ENCODE results near the gene PITRM1. TPM values are rescaled to one million over a fixed set of nuclear protein-coding genes. Genes with fewer than 3 reads are reported as not detected.

The PITRM1 gene
- total and polyA plus RNA-seq, 2 experiments from 2014 or later: 79.7 to 94.4 TPM

- in situ Hi-C loops (cut with MboI): no loop called here
- Histone ChIP-seq H4K20me1 (ENCODE audit: insufficient read depth) (no peaks in the 10 kb centered on the region), H3K4me2 (ENCODE audit: unreplicated experiment) (no peak overlapping the region), H3K27me3 (replicated peaks; ENCODE audit: insufficient read depth) (no peaks in the 10 kb centered on the region), H3K9ac (peak overlapping the region; percentile 31; the same call in 1 of the 2 replicates), H3K36me3 (ENCODE audit: low read depth) (peaks cover 78% of the 10 kb centered on the region), H2AFZ (no peak overlapping the region), H3K4me3 (no peak overlapping the region), H3K79me2 (ENCODE audit: insufficient read depth) (no peaks in the 10 kb centered on the region), H3K9me3 (ENCODE audit: low read depth) (no peaks in the 10 kb centered on the region), H3K27ac (peak overlapping the region; percentile 94), H3K9me2 (ENCODE audit: insufficient read depth) (no peaks in the 10 kb centered on the region), H3K4me1 (ENCODE audit: insufficient read depth) (peaks cover 16% of the 10 kb centered on the region), H3F3A (ENCODE audit: insufficient read depth) (peaks cover 80% of the 10 kb centered on the region)
- TF ChIP-seq EZH2 (IDR thresholded peaks at IDR 0.05; ENCODE audit: insufficient read depth, poor library complexity, severe bottlenecking): no peak
- TF ChIP-seq EZH2phosphoT487 (IDR thresholded peaks at IDR 0.05; ENCODE audit: insufficient read depth, low read depth): no peak
- no peak for DNase-seq
- WGBS, 2 experiments (ENCODE audit: low coverage in 1 of 2, low lambda C conversion rate in 2 of 2, missing lambda C conversion rate in 2 of 2): 92 to 93% methylated on average over 40 to 41 of the region's 41 CpGs
Observed at GRCh38 chr10:3137958-3138726, 34.4 kb downstream of the PITRM1 start.

- TF ChIP-seq EZH2 (IDR thresholded peaks at IDR 0.05; ENCODE audit: insufficient read depth, poor library complexity, severe bottlenecking) (no peak), EZH2phosphoT487 (IDR thresholded peaks at IDR 0.05; ENCODE audit: insufficient read depth, low read depth) (no peak)
- Histone ChIP-seq H3F3A (ENCODE audit: insufficient read depth) (peaks cover 90% of the 10 kb centered on the region), H3K9me2 (ENCODE audit: insufficient read depth) (no peaks in the 10 kb centered on the region), H2AFZ (no peak overlapping the region), H3K36me3 (ENCODE audit: low read depth) (peaks cover 79% of the 10 kb centered on the region), H3K27me3 (replicated peaks; ENCODE audit: insufficient read depth) (no peaks in the 10 kb centered on the region), H3K9me3 (ENCODE audit: low read depth) (no peaks in the 10 kb centered on the region), H3K9ac (peak overlapping the region; percentile 75), H3K27ac (peak overlapping the region; percentile 94), H3K4me3 (peak overlapping the region; percentile 12; the same call in 1 of the 2 replicates), H3K79me2 (ENCODE audit: insufficient read depth) (no peaks in the 10 kb centered on the region), H3K4me1 (ENCODE audit: insufficient read depth) (peaks cover 22% of the 10 kb centered on the region), H4K20me1 (ENCODE audit: insufficient read depth) (no peaks in the 10 kb centered on the region), H3K4me2 (ENCODE audit: unreplicated experiment) (peak overlapping the region; percentile 62)
- peak; percentile 98 for DNase-seq
- WGBS, 2 experiments (ENCODE audit: low coverage in 1 of 2, low lambda C conversion rate in 2 of 2, missing lambda C conversion rate in 2 of 2): 8% methylated on average over 21 of the region's 21 CpGs
- in situ Hi-C loops (cut with MboI): no loop called here
Observed at GRCh38 chr10:3136763-3137611, 35.6 kb downstream of the PITRM1 start.

GRCh38 chr10:3136336-3136735 lies 36.2 kb downstream of the PITRM1 start:
- Histone ChIP-seq H3F3A (ENCODE audit: insufficient read depth) (peaks cover 95% of the 10 kb centered on the region), H3K9me3 (ENCODE audit: low read depth) (no peaks in the 10 kb centered on the region), H3K4me3 (no peak overlapping the region), H3K27me3 (replicated peaks; ENCODE audit: insufficient read depth) (no peaks in the 10 kb centered on the region), H2AFZ (no peak overlapping the region), H3K9me2 (ENCODE audit: insufficient read depth) (no peaks in the 10 kb centered on the region), H3K4me1 (ENCODE audit: insufficient read depth) (peaks cover 22% of the 10 kb centered on the region), H3K36me3 (ENCODE audit: low read depth) (peaks cover 81% of the 10 kb centered on the region), H3K27ac (peak overlapping the region; percentile 94), H3K79me2 (ENCODE audit: insufficient read depth) (no peaks in the 10 kb centered on the region), H3K9ac (peak overlapping the region; percentile 75), H3K4me2 (ENCODE audit: unreplicated experiment) (peak overlapping the region; percentile 62), H4K20me1 (ENCODE audit: insufficient read depth) (no peaks in the 10 kb centered on the region)
- in situ Hi-C loops (cut with MboI): no loop called here
- DNase-seq: peak; percentile 51
- no peak for TF ChIP-seq EZH2phosphoT487 (IDR thresholded peaks at IDR 0.05; ENCODE audit: insufficient read depth, low read depth)
- no peak for TF ChIP-seq EZH2 (IDR thresholded peaks at IDR 0.05; ENCODE audit: insufficient read depth, poor library complexity, severe bottlenecking)
- 45 to 47% methylated on average over 14 of the region's 14 CpGs for WGBS, 2 experiments (ENCODE audit: low coverage in 1 of 2, low lambda C conversion rate in 2 of 2, missing lambda C conversion rate in 2 of 2)

- Histone ChIP-seq H3K4me1 (ENCODE audit: insufficient read depth) (peaks cover 22% of the 10 kb centered on the region), H3K9ac (no peak overlapping the region), H3K9me2 (ENCODE audit: insufficient read depth) (no peaks in the 10 kb centered on the region), H3K4me3 (no peak overlapping the region), H4K20me1 (ENCODE audit: insufficient read depth) (no peaks in the 10 kb centered on the region), H3K36me3 (ENCODE audit: low read depth) (peaks cover 68% of the 10 kb centered on the region), H3K79me2 (ENCODE audit: insufficient read depth) (no peaks in the 10 kb centered on the region), H3K4me2 (ENCODE audit: unreplicated experiment) (no peak overlapping the region), H3K27ac (peak overlapping the region; percentile 9; the same call in 1 of the 2 replicates), H3F3A (ENCODE audit: insufficient read depth) (peaks cover 82% of the 10 kb centered on the region), H3K27me3 (replicated peaks; ENCODE audit: insufficient read depth) (no peaks in the 10 kb centered on the region), H3K9me3 (ENCODE audit: low read depth) (no peaks in the 10 kb centered on the region), H2AFZ (no peak overlapping the region)
- in situ Hi-C loops (cut with MboI): no loop called here
- TF ChIP-seq EZH2phosphoT487 (IDR thresholded peaks at IDR 0.05; ENCODE audit: insufficient read depth, low read depth) (no peak), EZH2 (IDR thresholded peaks at IDR 0.05; ENCODE audit: insufficient read depth, poor library complexity, severe bottlenecking) (no peak)
- 47 to 50% methylated on average over 3 of the region's 3 CpGs for WGBS, 2 experiments (ENCODE audit: low coverage in 1 of 2, low lambda C conversion rate in 2 of 2, missing lambda C conversion rate in 2 of 2)
- DNase-seq: peak; percentile 25
Observed at GRCh38 chr10:3135006-3135405, 37.6 kb downstream of the PITRM1 start.
